ENCODE results near the gene NTM. TPM values are rescaled to one million over a fixed set of nuclear protein-coding genes. Genes with fewer than 3 reads are reported as not detected.

NTM gene
- total RNA-seq, 1 experiment from 2014 or later = 0.73 TPM

DNA sequence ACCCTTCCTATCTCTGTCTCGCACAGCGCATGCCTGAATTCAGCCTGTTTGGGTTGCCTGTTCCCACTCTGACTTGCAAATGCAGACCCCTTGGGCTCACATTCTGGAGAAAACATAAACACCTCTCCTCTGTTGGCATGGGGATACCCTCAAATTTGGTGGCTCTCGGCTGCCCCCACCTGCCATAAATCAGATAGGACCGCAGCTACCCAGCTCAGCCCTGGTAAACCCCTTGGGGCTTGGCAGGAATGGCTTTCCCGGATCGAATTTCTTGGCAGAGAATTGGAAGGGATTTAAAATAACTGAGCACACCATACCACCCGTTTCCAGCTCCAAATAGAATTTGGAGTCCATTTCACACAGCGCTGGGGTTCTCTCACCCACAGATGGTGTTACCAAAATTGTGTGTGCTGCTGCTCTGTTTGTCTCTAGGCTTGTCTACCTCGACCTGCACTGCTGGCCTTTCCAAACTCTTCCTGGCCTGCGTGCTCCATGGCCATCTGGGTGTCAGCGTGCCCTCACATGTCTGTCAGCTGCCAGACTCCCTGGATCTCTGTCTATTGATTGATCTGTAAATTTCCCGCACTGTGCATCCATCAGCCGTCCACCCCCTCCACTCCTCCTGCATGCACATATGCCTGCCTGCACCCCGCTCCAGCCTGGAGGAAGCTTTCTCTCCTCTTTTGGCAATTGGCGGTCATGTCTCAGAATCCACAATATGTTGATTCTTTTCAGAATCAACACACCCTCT is 134.0 kb downstream of the NTM start:
- no peaks in the 10 kb centered on the region for H3K4me1 Mint-ChIP-seq (ENCODE audit: low read depth, unreplicated experiment)
- CTCF ChIA-PET = no interaction called here
- no TSS peak for BruUV-seq (replicated peaks)
- H3K27ac Mint-ChIP-seq (ENCODE audit: unreplicated experiment) = no peak overlapping the region
- Histone ChIP-seq H3K27me3 (replicated peaks; ENCODE audit: control insufficient read depth, insufficient read depth, low read length) (no peaks in the 10 kb centered on the region), H3K4me1 (no peaks in the 10 kb centered on the region), H3K36me3 (ENCODE audit: control insufficient read depth, insufficient read depth, low read length) (no peaks in the 10 kb centered on the region), H3K9me3 (no peaks in the 10 kb centered on the region), H3K4me3 (ENCODE audit: low read depth, low read length) (no peak overlapping the region)
- TF ChIP-seq, protein P1, sequence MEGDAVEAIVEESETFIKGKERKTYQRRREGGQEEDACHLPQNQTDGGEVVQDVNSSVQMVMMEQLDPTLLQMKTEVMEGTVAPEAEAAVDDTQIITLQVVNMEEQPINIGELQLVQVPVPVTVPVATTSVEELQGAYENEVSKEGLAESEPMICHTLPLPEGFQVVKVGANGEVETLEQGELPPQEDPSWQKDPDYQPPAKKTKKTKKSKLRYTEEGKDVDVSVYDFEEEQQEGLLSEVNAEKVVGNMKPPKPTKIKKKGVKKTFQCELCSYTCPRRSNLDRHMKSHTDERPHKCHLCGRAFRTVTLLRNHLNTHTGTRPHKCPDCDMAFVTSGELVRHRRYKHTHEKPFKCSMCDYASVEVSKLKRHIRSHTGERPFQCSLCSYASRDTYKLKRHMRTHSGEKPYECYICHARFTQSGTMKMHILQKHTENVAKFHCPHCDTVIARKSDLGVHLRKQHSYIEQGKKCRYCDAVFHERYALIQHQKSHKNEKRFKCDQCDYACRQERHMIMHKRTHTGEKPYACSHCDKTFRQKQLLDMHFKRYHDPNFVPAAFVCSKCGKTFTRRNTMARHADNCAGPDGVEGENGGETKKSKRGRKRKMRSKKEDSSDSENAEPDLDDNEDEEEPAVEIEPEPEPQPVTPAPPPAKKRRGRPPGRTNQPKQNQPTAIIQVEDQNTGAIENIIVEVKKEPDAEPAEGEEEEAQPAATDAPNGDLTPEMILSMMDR (IDR thresholded peaks at IDR 0.05; ENCODE audit: insufficient read depth in 1 of 2, low read depth in 1 of 2, low read length in 1 of 2, severe bottlenecking in 1 of 2, unreplicated experiment in 1 of 2) = no peak
- H3K36me3 Mint-ChIP-seq (ENCODE audit: insufficient read depth, unreplicated experiment) = no peaks in the 10 kb centered on the region
- DNase-seq = no peak
- H3K27me3 Mint-ChIP-seq (ENCODE audit: insufficient read depth, unreplicated experiment) = peaks cover 11% of the 10 kb centered on the region
- H3K9me3 Mint-ChIP-seq (ENCODE audit: unreplicated experiment) = no peaks in the 10 kb centered on the region
- intact Hi-C loops (cut with micrococcal nuclease; ENCODE audit: unreplicated experiment) = no loop called here
- no peak overlapping the region for H3K4me3 Mint-ChIP-seq (ENCODE audit: unreplicated experiment)
- POLR2A ChIA-PET = no interaction called here

DNA sequence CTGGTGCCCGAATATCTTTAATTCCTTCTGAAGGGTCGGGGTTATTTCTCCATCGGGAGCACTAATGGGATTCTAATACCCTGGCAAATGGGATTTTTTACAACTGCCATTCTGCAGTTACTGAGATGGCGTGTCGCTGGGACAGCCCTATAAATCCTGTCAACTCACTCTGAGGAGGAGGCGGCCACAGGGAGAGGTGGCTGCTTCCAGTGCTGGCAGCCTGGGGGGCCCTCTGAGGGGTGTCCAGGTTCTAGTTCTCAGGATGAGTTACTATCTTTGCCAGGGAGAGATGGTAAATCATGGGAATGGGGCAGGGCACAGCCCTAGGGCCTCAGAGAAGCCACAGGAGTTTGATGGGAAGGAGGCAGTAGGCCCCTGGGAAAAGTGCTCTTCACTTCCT is 135.9 kb downstream of the NTM start:
- no peak for DNase-seq
- Mint-ChIP-seq H3K9me3 (ENCODE audit: unreplicated experiment) (no peaks in the 10 kb centered on the region), H3K4me3 (ENCODE audit: unreplicated experiment) (no peak overlapping the region), H3K36me3 (ENCODE audit: insufficient read depth, unreplicated experiment) (no peaks in the 10 kb centered on the region), H3K27ac (ENCODE audit: unreplicated experiment) (no peak overlapping the region), H3K27me3 (ENCODE audit: insufficient read depth, unreplicated experiment) (peaks cover 11% of the 10 kb centered on the region), H3K4me1 (ENCODE audit: low read depth, unreplicated experiment) (no peaks in the 10 kb centered on the region)
- Histone ChIP-seq H3K4me3 (ENCODE audit: low read depth, low read length) (no peak overlapping the region), H3K36me3 (ENCODE audit: control insufficient read depth, insufficient read depth, low read length) (no peaks in the 10 kb centered on the region), H3K4me1 (no peaks in the 10 kb centered on the region), H3K9me3 (no peaks in the 10 kb centered on the region), H3K27me3 (replicated peaks; ENCODE audit: control insufficient read depth, insufficient read depth, low read length) (no peaks in the 10 kb centered on the region)
- no TSS peak for BruUV-seq (replicated peaks)
- CTCF ChIA-PET = no interaction called here
- intact Hi-C loops (cut with micrococcal nuclease; ENCODE audit: unreplicated experiment) = no loop called here
- POLR2A ChIA-PET = no interaction called here
- TF ChIP-seq, protein P1 (IDR thresholded peaks at IDR 0.05; ENCODE audit: insufficient read depth in 1 of 2, low read depth in 1 of 2, low read length in 1 of 2, severe bottlenecking in 1 of 2, unreplicated experiment in 1 of 2) = no peak

DNA sequence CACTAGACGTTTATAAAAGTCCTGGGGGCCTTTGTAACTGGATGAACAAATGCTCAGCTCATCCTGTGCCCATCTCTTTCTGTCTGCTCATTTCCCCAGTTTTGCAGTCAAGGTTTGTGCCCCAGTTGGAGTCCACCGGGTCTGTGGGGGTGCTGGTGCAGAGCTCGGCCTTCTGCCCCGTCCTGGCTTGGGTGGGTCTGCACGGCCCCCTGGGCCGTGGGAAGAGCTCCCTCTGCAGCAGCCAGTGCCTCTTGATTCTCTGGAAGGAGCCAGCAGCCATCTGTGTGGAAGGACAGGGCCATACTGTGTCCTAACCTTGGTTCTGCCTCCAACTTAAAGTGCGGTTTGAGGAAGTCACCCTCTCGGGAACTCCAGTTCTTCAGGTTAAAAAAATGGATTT is 140.2 kb downstream of the NTM start:
- no TSS peak for BruUV-seq (replicated peaks)

More for the DNA sequence above, 140.2 kb downstream of the NTM start:
- Mint-ChIP-seq H3K4me3 (ENCODE audit: unreplicated experiment) (no peak overlapping the region), H3K4me1 (ENCODE audit: low read depth, unreplicated experiment) (no peaks in the 10 kb centered on the region), H3K27ac (ENCODE audit: unreplicated experiment) (no peak overlapping the region), H3K27me3 (ENCODE audit: insufficient read depth, unreplicated experiment) (peaks cover 8% of the 10 kb centered on the region), H3K36me3 (ENCODE audit: insufficient read depth, unreplicated experiment) (no peaks in the 10 kb centered on the region), H3K9me3 (ENCODE audit: unreplicated experiment) (no peaks in the 10 kb centered on the region)
- H3K4me1 ChIP-seq = no peaks in the 10 kb centered on the region
- H3K9me3 ChIP-seq = no peaks in the 10 kb centered on the region
- no peak overlapping the region for H3K4me3 ChIP-seq (ENCODE audit: low read depth, low read length)
- CTCF ChIA-PET = interaction anchor here (0.6 to 2.7 kb wide), 2 partner anchors 164 to 445 kb away, joined by 3 to 10 read pairs; no protein-coding TSS in a partner anchor
- no peaks in the 10 kb centered on the region for H3K36me3 ChIP-seq (ENCODE audit: control insufficient read depth, insufficient read depth, low read length)
- TF ChIP-seq, protein P1 (IDR thresholded peaks at IDR 0.05; ENCODE audit: insufficient read depth in 1 of 2, low read depth in 1 of 2, low read length in 1 of 2, severe bottlenecking in 1 of 2, unreplicated experiment in 1 of 2) = no peak
- H3K27me3 ChIP-seq (replicated peaks; ENCODE audit: control insufficient read depth, insufficient read depth, low read length) = no peaks in the 10 kb centered on the region
- POLR2A ChIA-PET = no interaction called here
- intact Hi-C loops (cut with micrococcal nuclease; ENCODE audit: unreplicated experiment) = loop anchor here (1.0 kb wide), 2 partner anchors 102 to 264 kb away; no protein-coding TSS in a partner anchor
- DNase-seq = no peak

Measured in Caco-2 (cell line).